Measurements from ENCODE around the gene ACSS1.

DNA sequence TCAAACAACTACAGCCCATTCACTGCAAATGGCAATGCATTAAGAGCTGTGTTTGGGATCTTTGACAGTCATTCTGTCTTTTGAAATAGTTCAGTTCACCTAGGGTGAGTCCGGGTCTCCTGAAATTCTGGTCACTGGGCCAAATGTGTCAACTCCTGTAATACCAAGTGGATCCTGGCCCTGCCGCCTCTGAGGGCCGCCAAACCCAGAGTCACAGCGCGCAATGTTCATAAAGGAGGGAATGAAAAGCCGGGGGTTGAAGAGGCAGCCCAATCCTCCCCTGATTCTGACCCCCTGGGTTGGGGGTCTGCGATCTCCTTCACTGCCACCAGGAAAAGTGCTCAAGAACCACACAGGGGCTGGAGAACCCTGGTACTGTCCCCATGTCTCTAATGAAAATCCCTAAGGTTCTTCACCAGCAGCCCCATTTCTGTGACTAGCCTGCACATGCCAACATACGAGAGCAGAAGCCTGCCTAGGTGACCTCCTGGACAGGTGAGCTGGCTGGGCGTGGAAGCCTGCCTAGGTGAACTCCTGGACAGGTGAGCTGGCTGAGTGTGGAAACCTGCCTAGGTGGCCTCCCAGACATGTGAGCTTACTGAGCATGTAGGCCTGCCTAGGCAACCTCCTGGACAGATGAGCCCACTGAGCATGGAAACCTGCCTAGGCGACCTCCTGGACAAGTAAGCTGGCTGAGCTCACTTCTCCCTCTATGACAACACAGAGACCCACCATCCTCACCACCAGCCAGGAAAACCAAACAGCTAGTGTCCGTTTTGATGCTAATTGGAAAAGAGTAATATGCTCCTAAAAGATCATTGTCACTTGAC is 49.3 kb downstream of the ACSS1 start:
- TF ChIP-seq POLR2A (IDR thresholded peaks at IDR 0.05), result no peak
- TF ChIP-seq, protein P1, sequence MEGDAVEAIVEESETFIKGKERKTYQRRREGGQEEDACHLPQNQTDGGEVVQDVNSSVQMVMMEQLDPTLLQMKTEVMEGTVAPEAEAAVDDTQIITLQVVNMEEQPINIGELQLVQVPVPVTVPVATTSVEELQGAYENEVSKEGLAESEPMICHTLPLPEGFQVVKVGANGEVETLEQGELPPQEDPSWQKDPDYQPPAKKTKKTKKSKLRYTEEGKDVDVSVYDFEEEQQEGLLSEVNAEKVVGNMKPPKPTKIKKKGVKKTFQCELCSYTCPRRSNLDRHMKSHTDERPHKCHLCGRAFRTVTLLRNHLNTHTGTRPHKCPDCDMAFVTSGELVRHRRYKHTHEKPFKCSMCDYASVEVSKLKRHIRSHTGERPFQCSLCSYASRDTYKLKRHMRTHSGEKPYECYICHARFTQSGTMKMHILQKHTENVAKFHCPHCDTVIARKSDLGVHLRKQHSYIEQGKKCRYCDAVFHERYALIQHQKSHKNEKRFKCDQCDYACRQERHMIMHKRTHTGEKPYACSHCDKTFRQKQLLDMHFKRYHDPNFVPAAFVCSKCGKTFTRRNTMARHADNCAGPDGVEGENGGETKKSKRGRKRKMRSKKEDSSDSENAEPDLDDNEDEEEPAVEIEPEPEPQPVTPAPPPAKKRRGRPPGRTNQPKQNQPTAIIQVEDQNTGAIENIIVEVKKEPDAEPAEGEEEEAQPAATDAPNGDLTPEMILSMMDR (IDR thresholded peaks at IDR 0.05), result no peak
